Measurements from ENCODE around the gene HCK. TPM values are rescaled to one million over a fixed set of nuclear protein-coding genes. Genes with fewer than 3 reads are reported as not detected.

The HCK gene
- total RNA-seq, 1 donor from 2014 or later, result 0.78 TPM

- Mint-ChIP-seq H3K4me3 (ENCODE audit: unreplicated experiment) (no peak overlapping the region), H3K27ac (ENCODE audit: unreplicated experiment) (no peak overlapping the region), H3K4me1 (ENCODE audit: low read depth, unreplicated experiment) (peaks cover 11% of the 10 kb centered on the region), H3K36me3 (ENCODE audit: unreplicated experiment) (peaks cover 26% of the 10 kb centered on the region), H3K9me3 (ENCODE audit: unreplicated experiment) (peaks cover 9% of the 10 kb centered on the region), H3K27me3 (ENCODE audit: unreplicated experiment) (peaks cover 2% of the 10 kb centered on the region)
- TF ChIP-seq CTCF (IDR thresholded peaks at IDR 0.05; ENCODE audit: partially characterized antibody, unreplicated experiment), result no peak
- no peak for DNase-seq
Observed at GRCh38 chr20:32142991-32143390, 90.9 kb downstream of the HCK start.

- Mint-ChIP-seq H3K36me3 (ENCODE audit: unreplicated experiment) (peaks cover 13% of the 10 kb centered on the region), H3K9me3 (ENCODE audit: unreplicated experiment) (peaks cover 6% of the 10 kb centered on the region), H3K4me3 (ENCODE audit: unreplicated experiment) (no peak overlapping the region), H3K27ac (ENCODE audit: unreplicated experiment) (no peak overlapping the region), H3K4me1 (ENCODE audit: low read depth, unreplicated experiment) (peaks cover 2% of the 10 kb centered on the region), H3K27me3 (ENCODE audit: unreplicated experiment) (peaks cover 2% of the 10 kb centered on the region)
- no peak for DNase-seq
- no peak for TF ChIP-seq CTCF (IDR thresholded peaks at IDR 0.05; ENCODE audit: partially characterized antibody, unreplicated experiment)
Observed at GRCh38 chr20:32144898-32145662, 93.0 kb downstream of the HCK start.

DNA sequence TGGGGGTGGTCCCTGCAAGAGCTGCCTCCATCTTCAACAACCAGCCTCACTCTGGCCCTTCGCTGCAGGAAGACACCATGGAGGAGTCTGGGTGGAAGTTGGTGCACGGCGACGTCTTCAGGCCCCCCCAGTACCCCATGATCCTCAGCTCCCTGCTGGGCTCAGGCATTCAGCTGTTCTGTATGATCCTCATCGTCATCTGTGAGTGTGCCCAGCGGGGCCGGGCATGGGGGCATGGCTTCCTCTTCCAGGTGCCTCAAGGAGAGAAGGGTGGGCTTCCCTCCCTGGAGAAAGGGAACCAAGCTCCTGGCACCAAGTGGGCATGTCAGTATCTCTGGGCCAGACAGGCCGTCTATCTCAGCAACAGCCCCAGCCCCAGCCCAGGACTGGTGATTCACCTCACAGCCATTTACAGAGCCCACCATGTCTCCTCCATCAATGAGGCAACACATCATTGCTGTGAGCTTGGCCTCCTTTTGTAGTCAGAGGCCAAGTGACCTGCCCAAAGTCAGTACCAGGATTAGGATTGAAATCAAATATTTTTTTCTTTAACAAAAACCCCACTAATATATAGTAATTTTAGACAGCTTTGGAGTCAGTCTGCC is 97.6 kb downstream of the HCK start:
- H3K4me3 Mint-ChIP-seq (ENCODE audit: unreplicated experiment), result no peak overlapping the region
- peak; percentile 6 for DNase-seq
- peaks cover 2% of the 10 kb centered on the region for H3K4me1 Mint-ChIP-seq (ENCODE audit: low read depth, unreplicated experiment)
- no peak for TF ChIP-seq CTCF (IDR thresholded peaks at IDR 0.05; ENCODE audit: partially characterized antibody, unreplicated experiment)
- no peaks in the 10 kb centered on the region for H3K9me3 Mint-ChIP-seq (ENCODE audit: unreplicated experiment)
- no peak overlapping the region for H3K27ac Mint-ChIP-seq (ENCODE audit: unreplicated experiment)
- peaks cover 3% of the 10 kb centered on the region for H3K27me3 Mint-ChIP-seq (ENCODE audit: unreplicated experiment)
- peaks cover 10% of the 10 kb centered on the region for H3K36me3 Mint-ChIP-seq (ENCODE audit: unreplicated experiment)

GRCh38 chr20:32150291-32150848 is 98.3 kb downstream of the HCK start:
- peak; percentile 17 for DNase-seq
- Mint-ChIP-seq H3K27ac (ENCODE audit: unreplicated experiment) (no peak overlapping the region), H3K4me1 (ENCODE audit: low read depth, unreplicated experiment) (peaks cover 9% of the 10 kb centered on the region), H3K27me3 (ENCODE audit: unreplicated experiment) (peaks cover 5% of the 10 kb centered on the region), H3K36me3 (ENCODE audit: unreplicated experiment) (peaks cover 9% of the 10 kb centered on the region), H3K9me3 (ENCODE audit: unreplicated experiment) (no peaks in the 10 kb centered on the region), H3K4me3 (ENCODE audit: unreplicated experiment) (no peak overlapping the region)
- TF ChIP-seq CTCF (IDR thresholded peaks at IDR 0.05; ENCODE audit: partially characterized antibody, unreplicated experiment), result no peak

Other genes with a start within 250 kb of the HCK start
- 0.69 TPM for gene MYLK2, start 232.9 kb upstream of the HCK start, total RNA-seq (ENCODE audit: unreplicated experiment)
- gene FOXS1, start 206.6 kb upstream of the HCK start, total RNA-seq (ENCODE audit: unreplicated experiment), result not detected
- gene DUSP15, start 181.7 kb upstream of the HCK start, total RNA-seq (ENCODE audit: unreplicated experiment), result 19.3 TPM
- gene TTLL9, start 181.6 kb upstream of the HCK start, total RNA-seq (ENCODE audit: unreplicated experiment), result 1.5 TPM
- gene PDRG1, start 100.2 kb upstream of the HCK start, total RNA-seq (ENCODE audit: unreplicated experiment), result 69.5 TPM
- gene XKR7, start 84.1 kb upstream of the HCK start, total RNA-seq (ENCODE audit: unreplicated experiment), result 284 TPM
- 6.3 TPM for gene CCM2L, start 41.8 kb upstream of the HCK start, total RNA-seq (ENCODE audit: unreplicated experiment)
- 106 TPM for gene TM9SF4, start 57.5 kb downstream of the HCK start, total RNA-seq (ENCODE audit: unreplicated experiment)
- 34.9 TPM for gene PLAGL2, start 155.5 kb downstream of the HCK start, total RNA-seq (ENCODE audit: unreplicated experiment)
- gene POFUT1, start 155.6 kb downstream of the HCK start, total RNA-seq (ENCODE audit: unreplicated experiment), result 29.5 TPM
- gene KIF3B, start 225.4 kb downstream of the HCK start, total RNA-seq (ENCODE audit: unreplicated experiment), result 55.3 TPM

Measured in glutamatergic neuron (in vitro differentiated cells).